Colonic mucosa (tissue), 4 donors: Measurements from ENCODE around the gene CAP1. TPM values are rescaled to one million over a fixed set of nuclear protein-coding genes. Genes with fewer than 3 reads are reported as not detected.

Experiments used
- DNase-seq: peaks from one replicate; pipeline ENCODE4 v3.0.0-alpha.2; 2020
- H3K27ac ChIP-seq: fragments of 200-600 bp; one replicate; pipeline ENCODE4 v1.8.0; 2021
- H3K27me3 ChIP-seq: fragments of 200-600 bp; one replicate; pipeline ENCODE4 v1.8.0; 2021
- H3K36me3 ChIP-seq: fragments of 200-600 bp; one replicate; pipeline ENCODE4 v1.8.0; 2021
- H3K4me1 ChIP-seq: fragments of 200-600 bp; one replicate; pipeline ENCODE4 v1.8.0; 2021; ENCODE audit warnings: mild to moderate bottlenecking
- H3K4me3 ChIP-seq: fragments of 200-600 bp; one replicate; pipeline ENCODE4 v1.8.0; 2021
- H3K9ac ChIP-seq, 2 donors: one replicate each; pipeline ENCODE4 v1.7.0; 2013; ENCODE audit warnings: control low read depth in 2 of 2, low read depth in 2 of 2, low read length in 2 of 2
- H3K9me3 ChIP-seq: fragments of 200-600 bp; one replicate; pipeline ENCODE4 v1.8.0; 2021
- intact Hi-C: fragments of 100-400 bp; cut with DNase I; formaldehyde crosslinking; loops from one replicate; pipeline ENCODE4 v1.14.1; 2022
- total RNA-seq, 2 donors: library from RNA; stranded (reverse); fragmentation: NEBNext Ultra II Directional in 1 of 2; extraction: Animal tissue kit (Norgen Biotek cat#: 25700) in 1 of 2; gene quantifications; one replicate each; pipeline ENCODE4 v1.2.1, GENCODE V29; 2021
- TF ChIP-seq, protein P1 (sequence below): fragments of 200-600 bp; IDR thresholded peaks from one replicate; pipeline ENCODE4 v1.8.0; 2022; ENCODE audit warnings: antibody characterized with exemption, mild to moderate bottlenecking
- donor health status: healthy.
- donor health status: DM: no; HTN: no; CAD: no.
- donor health status: DM: no; HTN: no; CAD: no.

CAP1 gene
- total RNA-seq, 2 donors from 2014 or later, result 500 to 548 TPM

DNA sequence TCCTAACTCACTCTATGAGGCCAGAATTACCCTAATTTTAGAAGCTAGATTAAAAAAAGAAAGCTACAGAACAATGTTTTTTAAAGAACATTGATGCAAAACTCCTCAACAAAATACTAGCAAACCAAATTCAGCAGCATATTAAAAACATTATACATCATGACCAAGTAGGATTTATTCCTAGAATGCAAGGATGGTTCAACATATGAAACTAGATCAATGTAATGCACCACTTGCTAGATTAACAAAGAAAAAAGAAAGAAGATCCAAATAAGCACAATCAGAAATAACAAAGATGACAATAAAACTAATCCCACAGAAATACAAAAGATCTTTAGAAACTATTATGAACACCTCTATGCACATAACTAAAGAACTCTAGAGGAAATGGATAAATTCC is 69.9 kb downstream of the CAP1 start:
- Histone ChIP-seq H3K9me3 (no peaks in the 10 kb centered on the region), H3K9ac (no peak overlapping the region), H3K27ac (no peak overlapping the region), H3K27me3 (no peaks in the 10 kb centered on the region), H3K36me3 (no peaks in the 10 kb centered on the region), H3K4me1 (no peaks in the 10 kb centered on the region), H3K4me3 (no peak overlapping the region)
- TF ChIP-seq, protein P1, sequence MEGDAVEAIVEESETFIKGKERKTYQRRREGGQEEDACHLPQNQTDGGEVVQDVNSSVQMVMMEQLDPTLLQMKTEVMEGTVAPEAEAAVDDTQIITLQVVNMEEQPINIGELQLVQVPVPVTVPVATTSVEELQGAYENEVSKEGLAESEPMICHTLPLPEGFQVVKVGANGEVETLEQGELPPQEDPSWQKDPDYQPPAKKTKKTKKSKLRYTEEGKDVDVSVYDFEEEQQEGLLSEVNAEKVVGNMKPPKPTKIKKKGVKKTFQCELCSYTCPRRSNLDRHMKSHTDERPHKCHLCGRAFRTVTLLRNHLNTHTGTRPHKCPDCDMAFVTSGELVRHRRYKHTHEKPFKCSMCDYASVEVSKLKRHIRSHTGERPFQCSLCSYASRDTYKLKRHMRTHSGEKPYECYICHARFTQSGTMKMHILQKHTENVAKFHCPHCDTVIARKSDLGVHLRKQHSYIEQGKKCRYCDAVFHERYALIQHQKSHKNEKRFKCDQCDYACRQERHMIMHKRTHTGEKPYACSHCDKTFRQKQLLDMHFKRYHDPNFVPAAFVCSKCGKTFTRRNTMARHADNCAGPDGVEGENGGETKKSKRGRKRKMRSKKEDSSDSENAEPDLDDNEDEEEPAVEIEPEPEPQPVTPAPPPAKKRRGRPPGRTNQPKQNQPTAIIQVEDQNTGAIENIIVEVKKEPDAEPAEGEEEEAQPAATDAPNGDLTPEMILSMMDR, result no peak
- intact Hi-C loops, result no loop called here
- DNase-seq, result no peak

GRCh38 chr1:40114400-40114799 is 73.9 kb downstream of the CAP1 start:
- H3K36me3 ChIP-seq, result no peaks in the 10 kb centered on the region
- H3K4me3 ChIP-seq, result no peak overlapping the region
- TF ChIP-seq, protein P1, result no peak
- H3K9me3 ChIP-seq, result no peaks in the 10 kb centered on the region
- intact Hi-C loops, result no loop called here
- H3K27ac ChIP-seq, result no peak overlapping the region
- H3K9ac ChIP-seq, result no peak overlapping the region
- no peaks in the 10 kb centered on the region for H3K4me1 ChIP-seq
- DNase-seq, result no peak
- no peaks in the 10 kb centered on the region for H3K27me3 ChIP-seq

- no peaks in the 10 kb centered on the region for H3K9me3 ChIP-seq
- intact Hi-C loops, result no loop called here
- no peaks in the 10 kb centered on the region for H3K4me1 ChIP-seq
- H3K27me3 ChIP-seq, result no peaks in the 10 kb centered on the region
- H3K9ac ChIP-seq, result no peak overlapping the region
- no peaks in the 10 kb centered on the region for H3K36me3 ChIP-seq
- H3K27ac ChIP-seq, result no peak overlapping the region
- no peak overlapping the region for H3K4me3 ChIP-seq
- DNase-seq, result no peak
- TF ChIP-seq, protein P1, result no peak
These were observed 79.6 kb downstream of the CAP1 start for GRCh38 chr1:40120128-40120527.

Other genes starting within 250 kb of the CAP1 start
- gene TRIT1, start 157.2 kb upstream of the CAP1 start, total RNA-seq, result 10 to 100 TPM; 15.2 to 18.1 TPM
- 10 to 100 TPM; 16.4 to 17.0 TPM for gene MYCL, start 138.8 kb upstream of the CAP1 start, total RNA-seq
- 10 to 100 TPM; 15.6 to 27.2 TPM for gene MFSD2A, start 85.6 kb upstream of the CAP1 start, total RNA-seq
- gene PPT1, start 56.5 kb downstream of the CAP1 start, total RNA-seq, result 10 to 100 TPM; 25.7 to 37.7 TPM
- 10 to 100 TPM; 11.5 to 21.0 TPM for gene RLF, start 120.7 kb downstream of the CAP1 start, total RNA-seq
- gene TMCO2, start 207.2 kb downstream of the CAP1 start, total RNA-seq, result not detected
- 10 to 100 TPM; 49.7 to 62.8 TPM for gene ZMPSTE24, start 217.5 kb downstream of the CAP1 start, total RNA-seq